ENCODE data around the gene FGFBP2. TPM values are rescaled to one million over a fixed set of nuclear protein-coding genes. Genes with fewer than 3 reads are reported as not detected.

The FGFBP2 gene
- total RNA-seq, 1 experiment from 2014 or later = not detected

DNA sequence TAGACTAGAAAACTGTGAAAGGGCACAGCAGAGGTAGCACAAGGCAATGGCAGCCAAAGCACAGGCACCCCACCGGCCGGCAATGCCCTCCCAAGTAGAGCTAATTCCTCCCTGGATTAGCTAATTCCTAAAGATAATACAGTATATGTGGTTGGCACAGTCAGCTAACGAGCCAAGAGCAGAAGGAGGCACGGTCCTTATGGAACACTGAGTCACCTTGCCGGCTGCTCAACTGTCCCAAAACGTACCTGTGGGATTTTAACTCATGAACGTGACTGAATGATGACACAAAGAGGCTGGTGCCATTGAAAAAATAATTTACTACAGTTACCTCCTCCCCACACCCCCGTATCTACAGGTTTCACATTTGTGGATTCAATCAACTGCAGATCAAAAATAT is 15.3 kb downstream of the FGFBP2 start:
- H3K9me2 ChIP-seq (ENCODE audit: insufficient read depth) = no peaks in the 10 kb centered on the region
- POLR2A ChIA-PET (ENCODE audit: unreplicated experiment) = no interaction called here
- DNase-seq = peak in 1 of 2 experiments; percentile 68
- BruUV-seq (replicated peaks) = no TSS peak
- no peaks in the 10 kb centered on the region for H3K79me2 ChIP-seq (ENCODE audit: low read depth)
- no peaks in the 10 kb centered on the region for H3F3A ChIP-seq (ENCODE audit: insufficient read depth, low read depth)
- H3K9me3 ChIP-seq (ENCODE audit: insufficient read depth, low read depth) = no peaks in the 10 kb centered on the region
- H3K36me3 ChIP-seq (ENCODE audit: low read depth) = no peaks in the 10 kb centered on the region
- H3K4me2 ChIP-seq = peak overlapping the region; percentile 26
- intact Hi-C loops (cut with micrococcal nuclease; ENCODE audit: unreplicated experiment) = no loop called here
- peaks cover 14% of the 10 kb centered on the region for H3K4me1 ChIP-seq (replicated peaks; ENCODE audit: insufficient read depth)
- CTCF ChIA-PET = no interaction called here
- H3K4me3 ChIP-seq = no peak overlapping the region
- TF ChIP-seq EZH2 (IDR thresholded peaks at IDR 0.05; ENCODE audit: low read depth) = no peak
- TF ChIP-seq, protein P1, sequence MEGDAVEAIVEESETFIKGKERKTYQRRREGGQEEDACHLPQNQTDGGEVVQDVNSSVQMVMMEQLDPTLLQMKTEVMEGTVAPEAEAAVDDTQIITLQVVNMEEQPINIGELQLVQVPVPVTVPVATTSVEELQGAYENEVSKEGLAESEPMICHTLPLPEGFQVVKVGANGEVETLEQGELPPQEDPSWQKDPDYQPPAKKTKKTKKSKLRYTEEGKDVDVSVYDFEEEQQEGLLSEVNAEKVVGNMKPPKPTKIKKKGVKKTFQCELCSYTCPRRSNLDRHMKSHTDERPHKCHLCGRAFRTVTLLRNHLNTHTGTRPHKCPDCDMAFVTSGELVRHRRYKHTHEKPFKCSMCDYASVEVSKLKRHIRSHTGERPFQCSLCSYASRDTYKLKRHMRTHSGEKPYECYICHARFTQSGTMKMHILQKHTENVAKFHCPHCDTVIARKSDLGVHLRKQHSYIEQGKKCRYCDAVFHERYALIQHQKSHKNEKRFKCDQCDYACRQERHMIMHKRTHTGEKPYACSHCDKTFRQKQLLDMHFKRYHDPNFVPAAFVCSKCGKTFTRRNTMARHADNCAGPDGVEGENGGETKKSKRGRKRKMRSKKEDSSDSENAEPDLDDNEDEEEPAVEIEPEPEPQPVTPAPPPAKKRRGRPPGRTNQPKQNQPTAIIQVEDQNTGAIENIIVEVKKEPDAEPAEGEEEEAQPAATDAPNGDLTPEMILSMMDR (conservative IDR thresholded peaks at IDR 0.05) = no peak
- no peak overlapping the region for H2AFZ ChIP-seq
- H3K27ac ChIP-seq = peak overlapping the region; percentile 37; the same call in 1 of the 2 replicates
- no peaks in the 10 kb centered on the region for H4K20me1 ChIP-seq (ENCODE audit: insufficient read depth)
- no peaks in the 10 kb centered on the region for H3K27me3 ChIP-seq (ENCODE audit: insufficient read depth, low read depth)

DNA sequence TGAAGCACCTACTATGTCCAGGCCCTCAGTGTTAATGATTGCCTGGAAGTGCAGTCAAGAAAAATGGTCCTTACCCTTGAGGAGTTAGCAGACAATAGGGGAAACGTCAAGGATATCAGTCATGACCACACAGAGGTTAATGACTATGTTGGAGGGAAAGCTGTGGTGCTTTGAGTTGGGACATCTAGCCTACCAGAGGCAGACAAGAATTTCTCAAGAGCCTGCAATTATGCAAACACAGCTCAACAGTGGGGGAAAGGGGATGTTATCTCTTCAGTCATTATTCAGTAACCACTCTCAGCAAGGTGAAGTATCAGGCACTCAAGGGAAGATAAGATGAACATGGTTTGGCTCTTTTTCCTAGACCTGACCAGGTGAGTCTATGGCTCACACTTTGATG is 17.5 kb downstream of the FGFBP2 start:
- TF ChIP-seq, protein P1 (conservative IDR thresholded peaks at IDR 0.05) = no peak
- no peak for TF ChIP-seq EZH2 (IDR thresholded peaks at IDR 0.05; ENCODE audit: low read depth)
- H3K79me2 ChIP-seq (ENCODE audit: low read depth) = no peaks in the 10 kb centered on the region
- intact Hi-C loops (cut with micrococcal nuclease; ENCODE audit: unreplicated experiment) = no loop called here
- POLR2A ChIA-PET (ENCODE audit: unreplicated experiment) = no interaction called here
- CTCF ChIA-PET = no interaction called here
- H3K36me3 ChIP-seq (ENCODE audit: low read depth) = no peaks in the 10 kb centered on the region
- H3K4me3 ChIP-seq = no peak overlapping the region
- no peaks in the 10 kb centered on the region for H3K9me2 ChIP-seq (ENCODE audit: insufficient read depth)
- no peaks in the 10 kb centered on the region for H3K27me3 ChIP-seq (ENCODE audit: insufficient read depth, low read depth)
- no TSS peak for BruUV-seq (replicated peaks)
- H4K20me1 ChIP-seq (ENCODE audit: insufficient read depth) = no peaks in the 10 kb centered on the region
- no peak overlapping the region for H3K27ac ChIP-seq
- H3F3A ChIP-seq (ENCODE audit: insufficient read depth, low read depth) = no peaks in the 10 kb centered on the region
- DNase-seq = no peak
- no peaks in the 10 kb centered on the region for H3K9me3 ChIP-seq (ENCODE audit: insufficient read depth, low read depth)
- H3K4me2 ChIP-seq = no peak overlapping the region
- peaks cover 14% of the 10 kb centered on the region for H3K4me1 ChIP-seq (replicated peaks; ENCODE audit: insufficient read depth)
- H2AFZ ChIP-seq = no peak overlapping the region

DNA sequence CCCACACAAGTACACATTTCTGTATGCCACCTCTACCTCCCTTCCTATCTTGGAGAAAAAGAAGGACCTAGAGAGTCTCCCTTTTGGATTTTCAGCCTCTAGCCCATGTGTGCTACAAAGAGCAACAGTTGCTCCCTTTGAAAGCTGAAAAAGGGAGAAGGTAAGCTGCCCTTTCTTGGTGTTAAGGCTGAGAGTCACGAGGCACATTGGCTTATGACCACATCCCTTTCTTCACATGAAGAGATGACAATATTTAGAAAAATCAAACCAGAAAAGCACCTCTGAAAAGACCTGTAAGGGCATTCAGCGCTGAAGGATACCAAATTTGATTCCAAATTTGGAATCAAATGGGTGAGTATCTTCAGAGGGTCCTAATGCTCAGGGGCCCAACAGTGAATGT is 18.1 kb downstream of the FGFBP2 start:
- Histone ChIP-seq H3K4me3 (no peak overlapping the region), H3K4me1 (replicated peaks; ENCODE audit: insufficient read depth) (peaks cover 14% of the 10 kb centered on the region), H3K27ac (no peak overlapping the region), H2AFZ (no peak overlapping the region), H3K79me2 (ENCODE audit: low read depth) (no peaks in the 10 kb centered on the region), H3K4me2 (no peak overlapping the region), H4K20me1 (ENCODE audit: insufficient read depth) (no peaks in the 10 kb centered on the region), H3K9me3 (ENCODE audit: insufficient read depth, low read depth) (no peaks in the 10 kb centered on the region), H3K36me3 (ENCODE audit: low read depth) (no peaks in the 10 kb centered on the region), H3F3A (ENCODE audit: insufficient read depth, low read depth) (no peaks in the 10 kb centered on the region), H3K27me3 (ENCODE audit: insufficient read depth, low read depth) (no peaks in the 10 kb centered on the region), H3K9me2 (ENCODE audit: insufficient read depth) (no peaks in the 10 kb centered on the region)
- ChIA-PET POLR2A (ENCODE audit: unreplicated experiment) (no interaction called here), CTCF (no interaction called here)
- intact Hi-C loops (cut with micrococcal nuclease; ENCODE audit: unreplicated experiment) = no loop called here
- no peak for TF ChIP-seq EZH2 (IDR thresholded peaks at IDR 0.05; ENCODE audit: low read depth)
- TF ChIP-seq, protein P1 (conservative IDR thresholded peaks at IDR 0.05) = no peak
- BruUV-seq (replicated peaks) = no TSS peak
- DNase-seq = no peak

Measured in PC-9 (cell line).